PC-3 (cell line): ENCODE data around the gene SCYGR5.

Experiments used
- CTCF ChIP-seq: fragments of 300-600 bp; sonication (generic); conservative IDR thresholded peaks from 2 replicates; pipeline ENCODE4 v1.5.1; 2017; ENCODE audit warnings: antibody characterized with exemption, low read depth, mild to moderate bottlenecking, low read length
- EZH2phosphoT487 ChIP-seq: fragments of 300-600 bp; sonication (generic); IDR thresholded peaks from 2 replicates; pipeline ENCODE4 v1.6.1; 2018; ENCODE audit warnings: mild to moderate bottlenecking, antibody characterized with exemption, low read length, borderline replicate concordance

- TF ChIP-seq CTCF = no peak
- no peak for TF ChIP-seq EZH2phosphoT487
Observed at GRCh38 chr2:227706859-227707258, 40.3 kb downstream of the SCYGR5 start.
